Stimulated activated CD4-positive, alpha-beta T cell treated with anti-CD3 and anti-CD28 coated beads, Interleukin-4, amount 100 ng/mL, for 24 hours (primary cell): ENCODE results near the gene ATAD3B.
"Not testable (repeated sequence)": the region's sequence is repeated elsewhere in the genome, so short reads cannot be mapped to it uniquely, and the experiment has no call there.

Experiments
- DNase-seq: peaks from one replicate; pipeline ENCODE4 v3.0.0-alpha.2; 2020

ATAD3B gene

DNA sequence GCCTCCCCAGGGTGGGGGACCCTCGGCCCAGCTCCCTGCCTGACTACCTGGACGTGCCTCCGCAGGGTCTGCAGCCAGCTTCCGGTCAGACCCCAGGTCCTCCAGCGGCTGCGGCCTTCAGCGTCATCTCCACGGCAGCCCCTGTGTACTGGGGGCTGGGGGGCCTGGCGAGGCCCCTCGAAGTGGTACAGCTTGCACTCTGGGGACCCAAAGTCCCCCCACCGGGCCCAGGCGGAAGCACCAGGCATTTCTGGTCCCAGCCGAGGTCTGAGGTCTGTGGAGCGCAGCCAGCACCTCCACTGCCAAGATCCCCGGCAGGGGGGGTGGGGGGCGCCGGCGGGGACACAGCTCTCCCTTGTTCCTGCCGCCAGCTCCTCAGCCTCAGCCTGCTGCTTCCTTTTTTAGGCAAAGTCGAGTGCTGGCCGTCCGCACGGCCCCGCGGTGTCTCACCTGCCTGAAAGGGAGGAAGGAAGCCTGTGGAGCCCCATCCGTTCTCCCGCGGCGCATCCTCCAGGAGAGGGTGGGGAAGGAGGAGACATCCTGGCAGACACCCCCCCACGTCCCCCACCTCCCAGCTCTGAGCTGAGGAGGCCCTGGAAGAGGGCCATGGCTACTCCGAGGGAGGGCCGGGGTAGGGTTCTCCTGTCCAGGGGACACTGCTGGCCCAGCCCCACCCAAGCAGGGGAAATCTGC is 37.3 kb upstream of the ATAD3B start:
- no peak for DNase-seq

DNA sequence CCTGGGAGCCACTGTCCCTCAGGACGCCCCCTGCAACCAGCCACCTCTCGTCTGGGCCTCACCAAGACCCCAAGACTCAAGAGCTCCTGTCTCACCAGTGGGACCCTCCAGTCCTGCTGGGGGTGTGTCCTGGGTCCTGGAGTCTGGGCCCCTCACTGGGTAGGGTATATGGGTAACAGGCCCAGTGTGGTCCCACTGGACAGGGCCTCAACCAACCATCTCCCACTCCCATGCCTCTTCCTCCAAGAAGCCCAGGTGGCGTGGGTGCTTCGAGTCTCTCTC is 36.8 kb upstream of the ATAD3B start:
- DNase-seq = no peak

DNA sequence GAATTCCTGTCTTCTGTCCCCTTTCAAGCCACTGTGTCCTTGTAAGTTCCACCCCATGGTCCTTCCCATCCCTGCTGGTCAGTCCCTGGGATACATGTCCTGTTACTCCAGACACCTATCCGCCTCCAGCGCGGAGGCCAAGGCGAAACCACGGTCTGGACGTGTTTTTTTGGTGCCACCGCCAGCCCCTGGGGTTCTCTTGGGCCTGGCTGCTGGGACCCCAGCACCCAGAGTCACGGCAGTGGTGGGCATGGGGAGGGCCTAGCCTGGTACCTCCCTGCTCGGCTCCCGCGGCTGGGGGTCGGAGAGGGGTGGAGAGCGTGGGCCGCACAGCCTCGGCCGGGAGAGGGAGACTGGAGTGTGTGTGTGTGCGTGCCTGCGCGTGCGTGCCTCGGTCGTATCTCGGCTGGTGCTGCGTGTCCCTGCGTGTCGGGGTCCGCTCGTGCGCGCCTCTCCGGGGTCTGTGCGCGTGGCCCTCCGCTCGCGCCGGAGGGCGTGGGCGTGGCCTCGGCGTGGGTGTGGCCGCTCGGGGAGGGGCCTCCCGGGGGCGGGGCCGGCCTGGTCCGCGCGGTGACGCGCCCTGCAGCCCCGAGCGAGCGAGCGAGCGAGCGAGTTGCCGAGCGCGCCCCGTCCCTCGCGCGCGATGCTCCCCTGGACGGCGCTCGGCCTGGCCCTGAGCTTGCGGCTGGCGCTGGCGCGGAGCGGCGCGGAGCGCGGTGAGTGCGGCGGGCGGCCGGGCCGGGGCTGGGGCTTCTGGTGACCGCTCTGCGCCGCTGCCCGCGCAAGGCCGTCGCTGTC is 36.3 kb upstream of the ATAD3B start, which contains the start of gene VWA1:
Gene VWA1 (plus strand): TSS at position 585 of the 798 bp plus-strand sequence. CDS start 59 bp downstream, at position 644.
- peak; percentile 60 for DNase-seq

DNA sequence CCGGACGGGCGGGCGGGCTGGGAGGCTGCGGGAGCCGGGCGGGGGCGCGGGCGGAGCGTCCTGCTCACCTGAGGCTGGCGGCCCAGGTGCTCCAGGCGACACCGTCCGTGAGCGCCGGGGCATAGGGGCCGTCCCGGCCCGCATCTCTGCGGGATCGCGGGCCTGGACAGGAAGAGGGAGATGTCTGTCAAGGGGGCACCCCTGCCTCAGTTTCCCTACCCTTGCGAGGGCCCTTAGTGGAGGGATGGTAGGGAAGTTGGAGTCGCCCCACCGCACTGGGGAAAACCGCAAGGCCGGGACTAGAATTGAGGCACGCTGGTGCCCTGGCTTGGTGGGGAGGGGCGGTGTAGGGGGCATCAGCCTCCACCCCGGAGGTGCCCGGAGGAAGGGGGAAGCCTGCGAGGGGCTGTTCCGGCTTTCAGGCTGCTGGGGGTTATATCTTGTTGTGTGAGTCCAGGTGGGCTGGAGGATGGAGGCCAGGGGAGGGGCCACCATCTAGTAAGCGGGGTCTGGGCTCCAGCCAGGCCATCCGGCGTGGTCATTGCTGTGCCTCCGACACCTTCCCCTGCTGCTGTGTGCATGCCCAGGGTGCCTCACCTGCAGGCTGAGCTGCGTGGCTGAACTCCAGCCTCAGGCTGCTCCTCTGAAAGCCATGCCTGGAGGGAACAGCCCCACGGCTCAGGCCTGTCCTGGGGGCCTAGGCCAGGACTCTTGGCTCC is 35.5 kb upstream of the ATAD3B start:
- DNase-seq = no peak

DNA sequence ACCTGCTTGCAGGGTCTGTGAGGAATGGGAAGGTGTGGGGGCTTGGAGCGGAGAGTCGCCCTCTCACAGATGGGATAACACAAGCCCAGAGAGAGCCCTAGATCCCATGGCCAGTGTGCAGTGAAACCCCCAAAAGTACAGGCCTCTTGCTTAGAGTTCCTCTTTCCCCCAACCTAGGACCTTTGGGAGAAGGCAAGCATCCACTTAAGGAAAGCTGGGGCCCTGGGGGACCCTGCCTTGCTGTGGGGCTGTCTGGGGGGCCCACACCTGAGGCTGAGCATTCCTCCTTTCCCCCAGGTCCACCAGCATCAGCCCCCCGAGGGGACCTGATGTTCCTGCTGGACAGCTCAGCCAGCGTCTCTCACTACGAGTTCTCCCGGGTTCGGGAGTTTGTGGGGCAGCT is 34.9 kb upstream of the ATAD3B start:
- DNase-seq = no peak

DNA sequence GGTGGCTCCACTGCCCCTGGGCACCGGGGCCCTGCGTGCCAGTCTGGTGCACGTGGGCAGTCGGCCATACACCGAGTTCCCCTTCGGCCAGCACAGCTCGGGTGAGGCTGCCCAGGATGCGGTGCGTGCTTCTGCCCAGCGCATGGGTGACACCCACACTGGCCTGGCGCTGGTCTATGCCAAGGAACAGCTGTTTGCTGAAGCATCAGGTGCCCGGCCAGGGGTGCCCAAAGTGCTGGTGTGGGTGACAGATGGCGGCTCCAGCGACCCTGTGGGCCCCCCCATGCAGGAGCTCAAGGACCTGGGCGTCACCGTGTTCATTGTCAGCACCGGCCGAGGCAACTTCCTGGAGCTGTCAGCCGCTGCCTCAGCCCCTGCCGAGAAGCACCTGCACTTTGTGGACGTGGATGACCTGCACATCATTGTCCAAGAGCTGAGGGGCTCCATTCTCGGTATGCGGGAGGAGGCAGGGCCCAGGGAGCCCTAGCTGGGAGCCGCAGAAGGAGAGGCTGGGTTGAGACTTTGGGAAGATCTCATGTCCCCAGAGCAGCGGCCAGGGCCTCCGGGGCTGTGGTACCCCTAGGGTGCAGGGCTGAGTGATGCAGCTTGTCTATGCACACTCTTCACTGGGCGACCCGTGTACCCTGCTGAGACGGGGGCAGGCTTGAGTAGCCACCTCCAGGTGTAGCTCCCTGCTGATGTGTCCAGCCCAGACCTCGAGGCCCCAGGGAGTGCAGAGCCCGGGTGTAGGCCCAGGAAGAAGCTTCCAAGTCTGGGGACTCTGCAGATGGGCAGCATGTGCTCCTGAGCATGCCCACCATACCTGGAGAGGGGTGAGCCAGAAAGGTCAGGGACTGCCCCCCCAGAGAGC is 34.3 kb upstream of the ATAD3B start:
- no peak for DNase-seq

DNA sequence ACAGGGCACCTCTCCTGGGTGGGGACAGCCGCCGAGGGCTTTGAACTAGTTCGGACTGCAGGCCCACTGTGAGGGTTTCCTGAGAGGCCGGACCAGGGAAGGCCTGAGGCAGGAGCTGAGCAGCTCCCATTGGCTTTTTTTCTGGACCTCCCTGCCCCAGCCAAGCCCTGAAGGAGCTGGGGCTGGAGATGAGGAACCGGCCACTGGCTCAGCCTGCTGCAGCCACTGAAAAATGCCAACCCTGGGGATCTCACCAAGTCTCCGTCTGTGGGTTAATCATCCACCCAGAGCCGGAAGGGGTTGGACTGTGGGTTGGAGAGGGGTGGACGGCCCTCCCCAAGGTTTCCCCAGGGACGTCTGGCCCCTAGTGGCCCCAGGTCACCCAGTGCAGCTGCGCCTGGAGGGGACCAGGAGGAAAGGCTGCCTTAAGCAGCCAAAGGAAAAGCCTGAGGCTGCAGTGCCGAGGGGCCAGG is 33.6 kb upstream of the ATAD3B start:
- DNase-seq = no peak

DNA sequence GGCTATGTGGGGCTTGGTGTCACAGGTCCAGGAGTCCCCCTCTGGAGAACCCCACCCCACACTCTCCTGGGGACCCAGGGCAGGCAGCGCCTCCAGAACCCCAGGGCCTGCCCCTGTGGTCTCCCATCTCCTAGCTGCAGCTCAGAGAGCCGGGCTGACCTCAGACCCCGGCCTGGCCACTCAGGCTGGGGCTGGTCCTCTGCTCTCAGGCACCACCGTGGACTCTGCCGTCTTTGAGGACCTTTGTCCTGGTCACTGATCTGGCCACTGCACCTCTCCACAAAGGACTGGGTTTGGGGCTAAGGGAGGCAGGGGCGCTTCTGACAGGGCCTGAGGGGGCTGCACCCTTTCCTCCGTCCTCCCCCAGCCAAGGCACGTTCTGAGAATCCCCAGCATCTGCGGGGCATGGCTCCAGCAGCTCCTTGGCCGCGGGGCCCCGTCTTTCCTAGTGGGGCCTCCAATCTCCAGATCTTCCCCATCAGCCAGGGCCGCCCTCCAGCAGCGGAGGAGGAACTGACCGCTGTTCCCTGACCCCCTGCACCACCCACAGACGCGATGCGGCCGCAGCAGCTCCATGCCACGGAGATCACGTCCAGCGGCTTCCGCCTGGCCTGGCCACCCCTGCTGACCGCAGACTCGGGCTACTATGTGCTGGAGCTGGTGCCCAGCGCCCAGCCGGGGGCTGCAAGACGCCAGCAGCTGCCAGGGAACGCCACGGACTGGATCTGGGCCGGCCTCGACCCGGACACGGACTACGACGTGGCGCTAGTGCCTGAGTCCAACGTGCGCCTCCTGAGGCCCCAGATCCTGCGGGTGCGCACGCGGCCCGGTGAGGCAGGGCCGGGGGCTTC is 32.8 kb upstream of the ATAD3B start:
- DNase-seq = no peak

DNA sequence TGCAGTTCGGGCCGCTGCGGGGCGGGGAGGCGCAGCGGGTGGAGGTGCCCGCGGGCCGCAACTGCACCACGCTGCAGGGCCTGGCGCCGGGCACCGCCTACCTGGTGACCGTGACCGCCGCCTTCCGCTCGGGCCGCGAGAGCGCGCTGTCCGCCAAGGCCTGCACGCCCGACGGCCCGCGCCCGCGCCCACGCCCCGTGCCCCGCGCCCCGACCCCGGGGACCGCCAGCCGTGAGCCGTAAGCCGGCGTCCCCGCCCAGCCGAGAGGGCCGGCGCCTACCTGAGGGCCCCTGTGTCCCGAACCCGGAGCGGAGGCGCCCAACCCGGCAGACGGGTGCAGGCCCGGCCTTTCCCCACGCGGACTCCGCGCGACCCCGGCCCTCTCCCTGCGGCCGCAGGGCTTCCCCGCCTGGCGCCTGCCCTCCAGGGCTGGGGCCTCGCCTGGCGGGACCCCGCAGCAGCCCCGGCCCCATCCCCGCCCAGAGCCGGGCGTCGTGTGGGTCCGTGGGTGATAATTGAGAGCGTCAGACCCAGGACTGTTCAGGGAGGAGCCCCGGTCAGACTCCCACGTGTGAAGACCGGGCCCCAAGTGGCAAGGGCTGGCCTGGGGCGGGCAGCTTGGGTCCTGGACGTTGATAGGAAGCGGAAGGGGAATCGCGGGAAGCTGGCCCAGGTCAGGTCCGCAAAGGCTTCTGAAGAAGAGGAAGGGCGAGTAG is 31.9 kb upstream of the ATAD3B start:
- no peak for DNase-seq

DNA sequence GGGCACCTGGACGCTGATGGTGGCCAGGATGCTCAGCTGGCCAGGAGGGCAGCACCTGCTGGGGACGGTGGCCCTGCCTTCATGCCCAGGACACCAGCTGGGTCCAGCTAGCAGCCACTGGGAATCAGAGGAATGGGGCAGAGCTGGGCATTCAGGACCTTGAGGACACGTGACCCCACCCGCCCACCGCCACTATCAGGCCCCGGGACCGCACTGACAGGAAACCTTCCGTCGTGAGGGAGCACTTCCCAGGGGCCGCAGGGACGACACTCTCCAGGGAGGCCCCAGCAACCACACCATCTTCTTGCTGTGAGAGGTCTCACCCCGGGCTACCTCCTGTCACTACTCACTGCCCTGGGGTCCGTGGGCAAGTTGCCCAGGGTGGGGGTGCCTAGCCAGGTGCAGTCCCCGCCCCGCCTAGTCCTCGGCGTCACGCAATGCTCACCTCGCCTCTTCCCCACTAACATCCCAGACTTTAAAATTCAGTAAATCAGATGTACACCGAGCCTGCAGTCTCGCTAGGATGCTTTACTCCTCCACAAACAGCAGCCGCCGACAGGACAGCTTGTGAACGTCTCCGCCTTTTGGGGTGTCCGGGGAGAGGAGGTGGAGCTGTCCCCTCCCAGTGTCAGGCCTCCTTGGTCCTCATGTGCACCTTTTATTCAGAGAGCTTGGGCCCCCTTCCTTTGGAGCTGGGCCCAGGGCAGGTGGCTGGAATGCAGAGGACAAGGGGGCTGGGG is 31.1 kb upstream of the ATAD3B start:
- no peak for DNase-seq

DNA sequence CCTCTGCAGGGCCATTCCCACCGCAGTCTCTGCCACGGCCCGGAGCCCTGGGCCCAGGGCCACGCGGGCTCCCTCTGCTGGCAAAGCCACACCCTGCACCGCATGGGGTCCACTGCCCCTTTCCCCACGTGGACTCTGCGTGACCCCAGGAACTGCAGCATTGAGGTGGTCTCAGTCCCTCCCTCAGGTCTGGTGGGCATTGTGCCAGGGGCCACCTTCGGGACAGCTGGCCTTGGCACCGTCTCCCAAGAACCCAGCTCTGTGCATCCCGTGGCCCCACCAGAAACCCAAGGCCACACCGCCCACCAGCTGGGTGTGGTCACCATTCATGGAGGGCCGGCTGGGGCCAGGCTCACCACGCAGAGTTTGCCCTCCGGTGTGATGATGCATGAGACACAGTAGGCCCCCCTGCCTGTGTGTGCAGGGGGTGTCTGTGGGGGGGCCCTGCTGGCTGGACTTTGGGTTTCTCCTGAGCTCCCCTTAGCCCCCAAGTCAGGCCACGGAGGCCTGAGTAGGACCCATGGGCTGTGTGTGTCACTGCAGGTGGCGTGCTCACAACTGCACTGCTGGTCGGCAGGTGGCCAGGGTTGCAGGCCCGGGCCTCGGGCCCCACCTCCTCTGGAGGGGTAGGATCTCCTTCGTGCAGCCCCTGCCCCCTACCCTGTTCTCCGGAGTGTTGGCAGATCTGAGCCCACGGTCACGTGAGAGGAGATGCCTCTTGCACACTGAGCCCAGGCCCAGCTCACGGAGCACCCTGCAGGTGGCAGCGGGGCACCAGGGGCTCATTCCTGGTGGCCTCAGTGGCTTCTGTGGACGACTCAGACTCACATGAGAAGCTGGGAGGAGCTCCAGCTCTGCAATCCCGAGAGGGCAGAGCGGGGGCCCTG is 30.3 kb upstream of the ATAD3B start:
- peak; percentile 64 for DNase-seq

DNA sequence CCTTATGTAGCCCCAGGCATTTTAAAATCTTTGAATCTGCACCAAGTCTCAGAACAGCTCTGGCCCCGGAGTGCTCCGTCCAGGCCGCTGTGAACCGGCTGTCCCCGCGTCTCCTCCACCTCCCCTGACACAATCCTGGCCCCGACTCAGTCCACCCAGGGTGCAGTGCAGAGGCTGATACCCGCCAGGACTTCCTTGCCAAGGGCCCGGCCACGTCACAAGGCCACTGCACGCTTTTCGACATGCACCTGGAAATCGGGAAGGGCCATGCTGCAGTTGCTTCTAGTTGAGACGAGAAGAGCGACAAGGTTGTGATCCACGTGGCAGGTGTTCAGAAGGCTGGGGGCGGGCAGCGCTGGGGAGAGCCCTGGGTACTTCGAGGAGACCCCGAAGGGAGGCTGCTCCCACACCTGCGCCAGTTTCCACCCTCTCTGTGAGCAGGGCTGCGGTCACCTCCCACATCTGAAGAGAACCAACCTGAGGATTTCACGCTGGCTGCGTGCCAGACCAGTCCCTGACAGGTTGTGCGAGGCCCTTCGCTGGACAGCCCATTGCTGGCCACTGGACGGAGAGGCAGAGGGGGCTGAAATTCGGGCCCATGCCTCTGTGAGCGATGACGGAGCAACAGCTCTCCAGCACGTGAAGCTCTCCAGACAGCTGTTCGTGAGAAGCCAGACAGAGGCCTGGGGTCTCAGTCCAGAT is 29.3 kb upstream of the ATAD3B start:
- no peak for DNase-seq

DNA sequence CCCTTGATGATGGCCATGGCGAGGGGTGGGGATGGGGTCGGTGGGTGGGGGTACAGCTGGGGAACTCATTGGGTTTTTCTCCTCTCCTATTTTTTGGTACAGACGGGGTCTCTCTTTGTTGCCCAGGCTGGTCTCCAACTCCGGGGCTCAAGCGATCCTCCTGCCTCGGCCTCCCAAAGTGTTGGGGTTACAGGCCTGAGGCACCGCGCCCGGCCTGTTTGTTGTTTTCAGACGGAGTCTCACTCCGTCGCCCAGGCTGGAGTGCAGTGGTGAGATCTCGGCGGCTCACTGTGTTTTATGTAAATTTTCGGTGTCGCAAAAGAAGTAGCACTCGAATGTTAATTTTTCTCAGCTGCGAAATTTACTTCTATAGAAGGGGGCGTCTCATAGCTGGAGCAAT is 24.9 kb upstream of the ATAD3B start:
- not testable (repeated sequence) for DNase-seq

DNA sequence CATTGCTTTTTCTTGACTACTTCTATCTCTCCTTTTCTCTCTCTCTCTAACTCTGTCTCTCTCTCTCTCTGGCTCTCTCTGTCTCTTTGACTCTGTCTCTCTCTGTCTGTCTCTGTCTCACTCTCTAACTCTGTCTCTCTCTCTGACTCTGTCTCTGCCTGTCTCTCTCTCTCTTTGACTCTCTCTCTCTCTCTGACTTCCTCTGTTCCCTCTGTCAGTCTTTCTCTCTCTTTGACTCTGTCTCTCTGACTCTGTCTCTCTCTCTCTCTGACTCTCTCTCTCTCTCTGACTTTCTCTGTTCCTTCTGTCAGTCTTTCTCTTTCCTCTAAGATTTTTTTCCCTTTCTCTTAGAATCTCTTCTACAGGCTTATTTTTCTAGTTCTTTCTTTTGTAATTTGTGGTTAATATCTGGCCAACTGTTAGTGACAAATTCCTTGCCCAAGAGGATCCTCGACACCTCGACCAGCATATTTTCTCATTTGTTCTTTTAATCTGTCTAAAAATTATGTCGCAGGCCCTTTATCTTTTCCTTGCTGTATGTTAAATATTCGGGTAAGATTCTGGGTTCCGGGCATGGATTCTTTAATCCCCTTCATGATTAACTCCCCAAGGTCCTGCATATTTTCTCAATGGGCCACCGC is 22.3 kb upstream of the ATAD3B start, which contains the start of gene ATAD3C:
Gene ATAD3C (plus strand): TSS at position 591 of the 641 bp plus-strand sequence. CDS start 995 bp downstream, outside the sequence.
- DNase-seq = no peak

DNA sequence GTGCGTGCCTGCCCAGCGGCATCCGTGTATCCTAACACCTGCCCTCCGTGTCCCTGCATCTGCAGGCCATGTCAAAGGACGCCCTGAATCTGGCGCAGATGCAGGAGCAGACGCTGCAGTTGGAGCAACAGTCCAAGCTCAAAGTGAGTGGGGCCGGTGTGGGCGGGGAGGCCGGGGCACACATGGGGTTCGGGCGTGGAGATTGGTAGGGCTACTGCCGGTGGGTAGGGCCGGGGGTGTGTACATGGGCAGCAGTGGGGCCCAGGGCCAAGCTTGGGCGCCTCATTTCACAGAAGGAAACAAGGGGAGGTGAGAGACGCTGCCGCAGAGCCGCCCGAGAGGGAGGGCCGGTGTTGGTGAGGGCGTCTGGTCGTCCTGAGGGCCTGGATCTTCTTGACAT is 20.9 kb upstream of the ATAD3B start:
- DNase-seq = not testable (repeated sequence)

DNA sequence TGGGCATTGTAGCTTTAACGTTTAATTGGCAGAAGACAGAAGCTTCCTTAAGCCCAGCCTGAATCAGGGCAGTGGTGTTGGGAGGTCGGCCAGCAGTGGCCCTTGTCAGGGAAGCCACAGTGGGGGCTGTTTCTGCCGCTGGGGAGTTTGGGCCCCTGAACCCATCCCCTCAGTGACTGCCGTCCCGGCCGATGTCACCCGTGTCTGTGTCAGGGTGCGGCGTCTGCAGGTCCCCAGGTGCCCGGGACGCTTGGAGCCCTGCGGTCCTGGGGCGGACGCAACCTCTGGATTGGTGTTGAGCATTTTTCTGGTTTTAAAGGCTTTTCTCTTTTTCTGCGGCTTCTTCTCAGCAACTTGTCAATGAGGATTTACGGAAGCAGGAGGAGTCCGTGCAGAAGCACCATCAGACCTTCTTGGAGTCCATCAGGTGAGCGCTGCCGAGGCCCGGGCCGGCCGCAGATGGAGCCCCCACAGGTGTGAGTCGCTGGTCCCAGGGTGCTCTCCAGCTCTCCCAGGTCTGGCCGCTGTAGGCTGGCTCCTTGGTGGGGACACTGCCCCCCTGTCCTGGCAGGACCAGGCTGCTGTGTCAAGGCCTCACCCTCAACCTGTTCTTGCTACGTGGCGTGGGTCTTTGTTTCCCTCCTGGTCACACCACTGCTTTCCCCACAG is 19.7 kb upstream of the ATAD3B start:
- DNase-seq = no peak

DNA sequence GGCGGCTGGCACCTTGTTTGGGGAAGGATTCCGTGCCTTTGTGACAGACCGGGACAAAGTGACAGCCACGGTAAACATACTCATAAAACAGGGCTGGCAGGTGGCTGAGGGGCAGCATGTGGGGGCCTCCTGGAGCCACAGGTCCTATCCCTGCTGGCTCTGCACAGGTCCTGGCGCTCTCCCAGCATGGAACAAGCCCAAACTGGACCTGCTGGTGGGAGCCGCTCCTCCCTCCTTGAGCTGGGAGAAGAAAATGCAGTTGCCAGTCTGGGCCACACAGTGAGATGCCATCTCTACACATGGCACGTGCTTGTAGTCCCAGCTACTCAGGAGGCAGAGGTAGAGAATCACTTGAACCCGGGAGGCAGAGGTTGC is 19.2 kb upstream of the ATAD3B start:
- DNase-seq = not testable (repeated sequence)
